Measurements from ENCODE around the gene CALCR. TPM values are rescaled to one million over a fixed set of nuclear protein-coding genes. Genes with fewer than 3 reads are reported as not detected.

Gene CALCR
- total and polyA plus RNA-seq, 8 donors, result not detected

DNA sequence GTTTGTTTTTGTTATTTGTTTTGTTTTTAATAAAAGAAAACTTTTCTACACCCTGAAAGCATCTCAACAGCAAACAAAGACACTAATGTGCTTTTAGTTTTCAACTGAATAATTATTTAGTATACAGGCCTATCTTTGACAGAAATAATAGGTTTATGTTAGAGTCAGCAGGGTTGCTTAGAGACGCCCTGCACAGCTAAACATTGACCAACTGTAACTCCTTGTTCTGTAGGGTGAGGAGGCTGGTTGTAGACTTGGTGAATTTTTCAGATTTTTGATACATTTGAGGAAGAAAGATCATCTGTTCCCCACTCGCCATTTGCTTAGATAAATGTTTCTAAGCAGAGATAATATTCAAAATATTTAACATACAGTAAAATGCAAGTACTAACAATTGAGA is 103.1 kb downstream of the CALCR start:
- Histone ChIP-seq H3K4me3 (no peak overlapping the region), H3K4me1 (no peaks in the 10 kb centered on the region), H3K36me3 (no peaks in the 10 kb centered on the region), H3K9me3 (no peaks in the 10 kb centered on the region), H3K27me3 (no peaks in the 10 kb centered on the region), H3K27ac (no peak overlapping the region)
- DNase-seq, result peak in 1 of 2 donors; percentile 19
- intact Hi-C loops (cut with DNase I; ENCODE audit: low total_unique reads), result no loop called here
- TF ChIP-seq, protein P1, sequence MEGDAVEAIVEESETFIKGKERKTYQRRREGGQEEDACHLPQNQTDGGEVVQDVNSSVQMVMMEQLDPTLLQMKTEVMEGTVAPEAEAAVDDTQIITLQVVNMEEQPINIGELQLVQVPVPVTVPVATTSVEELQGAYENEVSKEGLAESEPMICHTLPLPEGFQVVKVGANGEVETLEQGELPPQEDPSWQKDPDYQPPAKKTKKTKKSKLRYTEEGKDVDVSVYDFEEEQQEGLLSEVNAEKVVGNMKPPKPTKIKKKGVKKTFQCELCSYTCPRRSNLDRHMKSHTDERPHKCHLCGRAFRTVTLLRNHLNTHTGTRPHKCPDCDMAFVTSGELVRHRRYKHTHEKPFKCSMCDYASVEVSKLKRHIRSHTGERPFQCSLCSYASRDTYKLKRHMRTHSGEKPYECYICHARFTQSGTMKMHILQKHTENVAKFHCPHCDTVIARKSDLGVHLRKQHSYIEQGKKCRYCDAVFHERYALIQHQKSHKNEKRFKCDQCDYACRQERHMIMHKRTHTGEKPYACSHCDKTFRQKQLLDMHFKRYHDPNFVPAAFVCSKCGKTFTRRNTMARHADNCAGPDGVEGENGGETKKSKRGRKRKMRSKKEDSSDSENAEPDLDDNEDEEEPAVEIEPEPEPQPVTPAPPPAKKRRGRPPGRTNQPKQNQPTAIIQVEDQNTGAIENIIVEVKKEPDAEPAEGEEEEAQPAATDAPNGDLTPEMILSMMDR (IDR thresholded peaks at IDR 0.05), result no peak
- no peak for TF ChIP-seq POLR2A (IDR thresholded peaks at IDR 0.05)
- TF ChIP-seq EP300 (IDR thresholded peaks at IDR 0.05), result no peak
- TF ChIP-seq POLR2AphosphoS5 (IDR thresholded peaks at IDR 0.05), result no peak
- WGBS, 5 donors, result 51 to 66% (median 60%) methylated on average over 2 of the region's 2 CpGs

GRCh38 chr7:93463764-93464163 is 110.8 kb downstream of the CALCR start:
- Histone ChIP-seq H3K36me3 (no peaks in the 10 kb centered on the region), H3K4me3 (no peak overlapping the region), H3K27ac (no peak overlapping the region), H3K4me1 (no peaks in the 10 kb centered on the region), H3K9me3 (no peaks in the 10 kb centered on the region), H3K27me3 (no peaks in the 10 kb centered on the region)
- 84 to 94% (median 87%) methylated on average over 2 of the region's 2 CpGs for WGBS, 5 donors
- intact Hi-C loops (cut with DNase I; ENCODE audit: low total_unique reads), result no loop called here
- TF ChIP-seq, protein P1 (IDR thresholded peaks at IDR 0.05), result no peak
- no peak for TF ChIP-seq POLR2A (IDR thresholded peaks at IDR 0.05)
- no peak for TF ChIP-seq EP300 (IDR thresholded peaks at IDR 0.05)
- TF ChIP-seq POLR2AphosphoS5 (IDR thresholded peaks at IDR 0.05), result no peak
- no peak for DNase-seq

GRCh38 chr7:93461350-93461749 is 113.2 kb downstream of the CALCR start:
- Histone ChIP-seq H3K27me3 (no peaks in the 10 kb centered on the region), H3K4me1 (no peaks in the 10 kb centered on the region), H3K4me3 (no peak overlapping the region), H3K27ac (no peak overlapping the region), H3K9me3 (no peaks in the 10 kb centered on the region), H3K36me3 (no peaks in the 10 kb centered on the region)
- 54 to 64% (median 57%) methylated on average over 2 of the region's 2 CpGs for WGBS, 5 donors
- TF ChIP-seq, protein P1 (IDR thresholded peaks at IDR 0.05), result no peak
- no peak for TF ChIP-seq EP300 (IDR thresholded peaks at IDR 0.05)
- TF ChIP-seq POLR2AphosphoS5 (IDR thresholded peaks at IDR 0.05), result no peak
- no peak for TF ChIP-seq POLR2A (IDR thresholded peaks at IDR 0.05)
- intact Hi-C loops (cut with DNase I; ENCODE audit: low total_unique reads), result no loop called here
- DNase-seq, result peak in 1 of 2 donors; percentile 31

GRCh38 chr7:93453262-93453661 is 121.3 kb downstream of the CALCR start:
- Histone ChIP-seq H3K27ac (no peak overlapping the region), H3K36me3 (no peaks in the 10 kb centered on the region), H3K4me3 (no peak overlapping the region), H3K9me3 (no peaks in the 10 kb centered on the region), H3K4me1 (no peaks in the 10 kb centered on the region), H3K27me3 (peaks cover 0 to 4% (median 0%) of the 10 kb centered on the region in 3 donors)
- intact Hi-C loops (cut with DNase I; ENCODE audit: low total_unique reads), result no loop called here
- no peak for DNase-seq
- no peak for TF ChIP-seq POLR2AphosphoS5 (IDR thresholded peaks at IDR 0.05)
- TF ChIP-seq EP300 (IDR thresholded peaks at IDR 0.05), result no peak
- TF ChIP-seq, protein P1 (IDR thresholded peaks at IDR 0.05), result no peak
- no peak for TF ChIP-seq POLR2A (IDR thresholded peaks at IDR 0.05)
- 47 to 81% (median 70%) methylated on average over 4 of the region's 4 CpGs for WGBS, 5 donors

Measured in stomach (tissue), 9 donors.